Measurements from ENCODE around the gene SLC25A39. TPM values are rescaled to one million over a fixed set of nuclear protein-coding genes. Genes with fewer than 3 reads are reported as not detected.

Gene SLC25A39
- total RNA-seq, 2 experiments from 2014 or later = 149 to 153 TPM

- intact Hi-C loops (cut with micrococcal nuclease) = no loop called here
- Mint-ChIP-seq H3K36me3 (ENCODE audit: low read depth) (no peaks in the 10 kb centered on the region), H3K27me3 (no peaks in the 10 kb centered on the region), H3K4me3 (no peak overlapping the region), H3K9me3 (no peaks in the 10 kb centered on the region), H3K4me1 (ENCODE audit: low read depth) (no peaks in the 10 kb centered on the region), H3K27ac (no peak overlapping the region)
- POLR2A ChIA-PET = interaction anchor here (0.7 kb wide), 1 partner anchor 127 kb away, joined by 3 read pairs; no protein-coding TSS in a partner anchor
- peak; percentile 75 for ATAC-seq
- peak; percentile 39 for DNase-seq
- CTCF ChIA-PET = interaction anchor here (0.6 to 1.3 kb wide), 4 partner anchors 10 to 68 kb away, joined by 3 to 4 read pairs (median 3); no protein-coding TSS in a partner anchor
- TF ChIP-seq CTCF (IDR thresholded peaks at IDR 0.05) = no peak
Observed at GRCh38 chr17:44338702-44339101, 14.1 kb upstream of the SLC25A39 start.

GRCh38 chr17:44335968-44336367, 11.3 kb upstream of the SLC25A39 start:
- ChIA-PET POLR2A (no interaction called here), CTCF (interaction anchor here (1.2 to 6.4 kb wide), 5 partner anchors 9 to 220 kb away, joined by 3 to 59 read pairs (median 8); partner anchors contain the start of genes FAM171A2 and GRN)
- Mint-ChIP-seq H3K4me1 (ENCODE audit: low read depth) (peaks cover 5% of the 10 kb centered on the region), H3K36me3 (ENCODE audit: low read depth) (no peaks in the 10 kb centered on the region), H3K4me3 (no peak overlapping the region), H3K27ac (no peak overlapping the region), H3K9me3 (no peaks in the 10 kb centered on the region), H3K27me3 (no peaks in the 10 kb centered on the region)
- ATAC-seq = no peak
- intact Hi-C loops (cut with micrococcal nuclease) = no loop called here
- DNase-seq = no peak
- TF ChIP-seq CTCF (IDR thresholded peaks at IDR 0.05) = no peak

- DNase-seq = no peak
- peaks cover 6% of the 10 kb centered on the region for H3K4me1 Mint-ChIP-seq (ENCODE audit: low read depth)
- no peaks in the 10 kb centered on the region for H3K36me3 Mint-ChIP-seq (ENCODE audit: low read depth)
- CTCF ChIA-PET = interaction anchor here (0.8 to 6.4 kb wide), 6 partner anchors 9 to 220 kb away, joined by 3 to 59 read pairs (median 6); partner anchors contain the start of genes FAM171A2 and GRN
- no peak overlapping the region for H3K4me3 Mint-ChIP-seq
- POLR2A ChIA-PET = interaction anchor here (0.9 kb wide), 1 partner anchor 20 kb away, joined by 3 read pairs; no protein-coding TSS in a partner anchor
- TF ChIP-seq CTCF (IDR thresholded peaks at IDR 0.05) = no peak
- H3K9me3 Mint-ChIP-seq = no peaks in the 10 kb centered on the region
- no peak for ATAC-seq
- no peak overlapping the region for H3K27ac Mint-ChIP-seq
- no peaks in the 10 kb centered on the region for H3K27me3 Mint-ChIP-seq
- intact Hi-C loops (cut with micrococcal nuclease) = no loop called here
Observed at GRCh38 chr17:44335564-44335963, 10.9 kb upstream of the SLC25A39 start.

GRCh38 chr17:44334727-44335126, 10.1 kb upstream of the SLC25A39 start:
- H3K9me3 Mint-ChIP-seq = no peaks in the 10 kb centered on the region
- peaks cover 6% of the 10 kb centered on the region for H3K4me1 Mint-ChIP-seq (ENCODE audit: low read depth)
- H3K27ac Mint-ChIP-seq = no peak overlapping the region
- DNase-seq (no peak), ATAC-seq (no peak)
- no peak for TF ChIP-seq CTCF (IDR thresholded peaks at IDR 0.05)
- H3K27me3 Mint-ChIP-seq = no peaks in the 10 kb centered on the region
- no peaks in the 10 kb centered on the region for H3K36me3 Mint-ChIP-seq (ENCODE audit: low read depth)
- intact Hi-C loops (cut with micrococcal nuclease) = loop anchor here (5.0 kb wide), 1 partner anchor 132 kb away; no protein-coding TSS in a partner anchor
- no peak overlapping the region for H3K4me3 Mint-ChIP-seq
- POLR2A ChIA-PET = interaction anchor here (0.8 to 1.2 kb wide), 3 partner anchors 10 to 124 kb away, joined by 3 to 4 read pairs (median 3); partner anchors contain the start of gene SLC25A39
- CTCF ChIA-PET = interaction anchor here (0.6 to 6.4 kb wide), 7 partner anchors 10 to 219 kb away, joined by 3 to 59 read pairs (median 8); partner anchors contain the start of genes FAM171A2 and GRN

- CTCF ChIA-PET = interaction anchor here (0.6 to 6.4 kb wide), 7 partner anchors 10 to 130 kb away, joined by 3 to 63 read pairs (median 10); partner anchors contain the start of genes FAM171A2 and GRN
- intact Hi-C loops (cut with micrococcal nuclease) = loop anchor here (5.0 kb wide), 1 partner anchor 132 kb away; no protein-coding TSS in a partner anchor
- POLR2A ChIA-PET = interaction anchor here (0.8 to 1.2 kb wide), 2 partner anchors 10 to 124 kb away, joined by 3 to 4 read pairs; partner anchors contain the start of gene SLC25A39
Observed at GRCh38 chr17:44334315-44334714, 9.7 kb upstream of the SLC25A39 start.

More at GRCh38 chr17:44334315-44334714, 9.7 kb upstream of the SLC25A39 start:
- Mint-ChIP-seq H3K27ac (no peak overlapping the region), H3K36me3 (ENCODE audit: low read depth) (no peaks in the 10 kb centered on the region), H3K4me3 (no peak overlapping the region), H3K9me3 (no peaks in the 10 kb centered on the region), H3K27me3 (no peaks in the 10 kb centered on the region), H3K4me1 (ENCODE audit: low read depth) (peaks cover 6% of the 10 kb centered on the region)
- no peak for ATAC-seq
- no peak for TF ChIP-seq CTCF (IDR thresholded peaks at IDR 0.05)
- DNase-seq = no peak
